Lower lobe of right lung (tissue), 2 donors: ENCODE measurements around the gene UBQLN1. TPM values are rescaled to one million over a fixed set of nuclear protein-coding genes. Genes with fewer than 3 reads are reported as not detected.
"Not testable (repeated sequence)": the region's sequence is repeated elsewhere in the genome, so short reads cannot be mapped to it uniquely, and the experiment has no call there.

Source experiments
- ATAC-seq, 2 donors: fragments of 200-7000 bp; cut with Tn5 transposase; one replicate each; pipeline ENCODE4 v1.9.1; 2020 to 2022; ENCODE audit warnings: mild to moderate bottlenecking in 2 of 2, moderate library complexity in 2 of 2
- DNase-seq: peaks from one replicate; pipeline ENCODE4 v3.0.0-alpha.2; 2020
- H3K27ac ChIP-seq: fragments of 200-600 bp; one replicate; pipeline ENCODE4 v1.8.0; 2022
- H3K27me3 ChIP-seq: fragments of 200-600 bp; one replicate; pipeline ENCODE4 v1.8.0; 2022; ENCODE audit warnings: low read depth
- H3K36me3 ChIP-seq: fragments of 200-600 bp; one replicate; pipeline ENCODE4 v1.8.0; 2022; ENCODE audit warnings: mild to moderate bottlenecking
- H3K4me1 ChIP-seq: fragments of 200-600 bp; one replicate; pipeline ENCODE4 v1.8.0; 2022
- H3K4me3 ChIP-seq: fragments of 200-600 bp; one replicate; pipeline ENCODE4 v1.8.0; 2022; ENCODE audit warnings: mild to moderate bottlenecking
- H3K9me3 ChIP-seq: fragments of 200-600 bp; one replicate; pipeline ENCODE4 v1.8.0; 2022
- intact Hi-C: fragments of 100-400 bp; cut with DNase I; formaldehyde crosslinking; loops from one replicate; pipeline ENCODE4 v1.11.0; 2022
- total RNA-seq: library from RNA; stranded (reverse); fragmentation: NEBNext Ultra II Directional; extraction: Animal tissue kit (Norgen Biotek cat#: 25700); gene quantifications from one replicate; pipeline ENCODE4 v1.2.1, GENCODE V29; 2021
- TF ChIP-seq, protein P1 (sequence below): fragments of 200-600 bp; IDR thresholded peaks from one replicate; pipeline ENCODE4 v1.8.0; 2022; ENCODE audit warnings: antibody characterized with exemption, mild to moderate bottlenecking
- donor health status: DM: no; HTN: yes; CAD: no; lungs with severe emphysema.

UBQLN1 gene
- total RNA-seq, 1 donor from 2014 or later: 88.4 TPM

DNA sequence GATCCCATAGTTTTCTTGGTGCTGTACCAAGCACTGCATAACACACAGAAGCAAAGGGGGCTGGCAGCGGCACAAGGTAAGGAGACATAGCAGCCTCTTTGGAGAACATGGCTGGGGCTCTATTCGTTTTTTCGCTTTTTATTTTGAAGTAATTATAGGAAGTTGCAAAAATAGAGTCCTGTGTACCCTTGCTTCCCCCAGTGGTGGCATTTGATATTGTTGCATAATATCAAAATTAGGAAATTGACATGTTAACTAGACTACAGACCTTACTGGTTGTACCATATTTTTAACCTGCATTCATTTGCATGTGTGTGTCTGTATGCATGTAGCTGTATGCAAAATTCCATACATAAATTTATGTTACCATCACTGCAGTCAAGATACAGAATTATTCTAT is 6.6 kb upstream of the UBQLN1 start:
- no peaks in the 10 kb centered on the region for H3K4me1 ChIP-seq
- TF ChIP-seq, protein P1, sequence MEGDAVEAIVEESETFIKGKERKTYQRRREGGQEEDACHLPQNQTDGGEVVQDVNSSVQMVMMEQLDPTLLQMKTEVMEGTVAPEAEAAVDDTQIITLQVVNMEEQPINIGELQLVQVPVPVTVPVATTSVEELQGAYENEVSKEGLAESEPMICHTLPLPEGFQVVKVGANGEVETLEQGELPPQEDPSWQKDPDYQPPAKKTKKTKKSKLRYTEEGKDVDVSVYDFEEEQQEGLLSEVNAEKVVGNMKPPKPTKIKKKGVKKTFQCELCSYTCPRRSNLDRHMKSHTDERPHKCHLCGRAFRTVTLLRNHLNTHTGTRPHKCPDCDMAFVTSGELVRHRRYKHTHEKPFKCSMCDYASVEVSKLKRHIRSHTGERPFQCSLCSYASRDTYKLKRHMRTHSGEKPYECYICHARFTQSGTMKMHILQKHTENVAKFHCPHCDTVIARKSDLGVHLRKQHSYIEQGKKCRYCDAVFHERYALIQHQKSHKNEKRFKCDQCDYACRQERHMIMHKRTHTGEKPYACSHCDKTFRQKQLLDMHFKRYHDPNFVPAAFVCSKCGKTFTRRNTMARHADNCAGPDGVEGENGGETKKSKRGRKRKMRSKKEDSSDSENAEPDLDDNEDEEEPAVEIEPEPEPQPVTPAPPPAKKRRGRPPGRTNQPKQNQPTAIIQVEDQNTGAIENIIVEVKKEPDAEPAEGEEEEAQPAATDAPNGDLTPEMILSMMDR: peak; percentile 24
- intact Hi-C loops: no loop called here
- no peaks in the 10 kb centered on the region for H3K27me3 ChIP-seq
- DNase-seq (no peak), ATAC-seq (peak in 1 of 2 donors; percentile 36)
- no peaks in the 10 kb centered on the region for H3K9me3 ChIP-seq
- no peak overlapping the region for H3K4me3 ChIP-seq
- H3K27ac ChIP-seq: no peak overlapping the region
- no peaks in the 10 kb centered on the region for H3K36me3 ChIP-seq

DNA sequence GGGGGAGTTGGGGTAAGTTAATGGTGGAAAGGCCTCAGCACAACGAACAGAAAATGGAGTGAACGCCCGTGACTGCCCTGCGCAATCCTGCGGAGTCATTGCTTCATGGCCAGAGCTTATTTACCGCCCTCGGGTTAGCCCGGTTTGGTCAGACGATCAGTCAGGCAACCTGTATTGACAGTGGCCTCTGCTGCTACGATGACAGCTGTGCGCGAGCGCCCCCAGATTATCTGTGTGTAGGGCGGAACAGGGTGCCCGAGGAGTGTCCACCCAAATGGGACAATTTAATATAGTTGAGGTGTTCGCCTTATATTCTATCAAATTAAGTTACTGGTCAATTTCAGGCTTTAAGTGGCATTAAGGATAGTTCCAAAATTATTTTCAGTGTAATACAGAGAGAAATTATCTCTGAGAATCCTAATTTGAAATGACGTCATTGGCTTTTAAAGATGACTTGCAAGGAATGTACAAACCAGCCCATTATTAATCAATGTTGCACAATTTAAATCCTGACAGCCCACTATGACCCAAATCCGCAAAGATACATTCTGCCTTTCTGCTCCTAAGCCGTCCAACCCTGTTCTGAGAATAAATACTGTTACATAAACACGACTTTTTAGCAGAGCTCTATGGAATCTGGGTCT is 879 bp upstream of the UBQLN1 start:
- intact Hi-C loops: no loop called here
- Histone ChIP-seq H3K36me3 (no peaks in the 10 kb centered on the region), H3K27ac (peak overlapping the region; percentile 100), H3K4me3 (peak overlapping the region; percentile 98), H3K4me1 (peaks cover 24% of the 10 kb centered on the region), H3K9me3 (no peaks in the 10 kb centered on the region), H3K27me3 (no peaks in the 10 kb centered on the region)
- TF ChIP-seq, protein P1: peak; percentile 22
- DNase-seq: peak; percentile 91
- peak; percentile 69 to 81 for ATAC-seq

DNA sequence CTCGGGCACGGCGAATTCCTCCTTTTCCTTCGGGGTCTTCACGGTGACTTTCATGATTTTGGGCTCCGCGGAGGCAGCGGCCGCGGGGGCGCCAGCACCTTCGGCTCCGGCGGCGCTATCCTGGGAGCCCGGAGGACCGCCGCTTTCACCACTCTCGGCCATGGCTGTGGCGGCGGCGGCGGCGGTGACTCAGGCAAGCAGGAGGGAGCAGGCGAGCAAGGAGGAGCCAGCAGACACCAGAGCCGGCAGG is 315 bp downstream of the UBQLN1 start:
- no peaks in the 10 kb centered on the region for H3K36me3 ChIP-seq
- peak overlapping the region; percentile 100 for H3K27ac ChIP-seq
- DNase-seq: no peak
- intact Hi-C loops: no loop called here
- peaks cover 24% of the 10 kb centered on the region for H3K4me1 ChIP-seq
- ATAC-seq: peak; percentile 88 to 89
- no peaks in the 10 kb centered on the region for H3K27me3 ChIP-seq
- TF ChIP-seq, protein P1: no peak
- peak overlapping the region; percentile 98 for H3K4me3 ChIP-seq
- H3K9me3 ChIP-seq: no peaks in the 10 kb centered on the region

DNA sequence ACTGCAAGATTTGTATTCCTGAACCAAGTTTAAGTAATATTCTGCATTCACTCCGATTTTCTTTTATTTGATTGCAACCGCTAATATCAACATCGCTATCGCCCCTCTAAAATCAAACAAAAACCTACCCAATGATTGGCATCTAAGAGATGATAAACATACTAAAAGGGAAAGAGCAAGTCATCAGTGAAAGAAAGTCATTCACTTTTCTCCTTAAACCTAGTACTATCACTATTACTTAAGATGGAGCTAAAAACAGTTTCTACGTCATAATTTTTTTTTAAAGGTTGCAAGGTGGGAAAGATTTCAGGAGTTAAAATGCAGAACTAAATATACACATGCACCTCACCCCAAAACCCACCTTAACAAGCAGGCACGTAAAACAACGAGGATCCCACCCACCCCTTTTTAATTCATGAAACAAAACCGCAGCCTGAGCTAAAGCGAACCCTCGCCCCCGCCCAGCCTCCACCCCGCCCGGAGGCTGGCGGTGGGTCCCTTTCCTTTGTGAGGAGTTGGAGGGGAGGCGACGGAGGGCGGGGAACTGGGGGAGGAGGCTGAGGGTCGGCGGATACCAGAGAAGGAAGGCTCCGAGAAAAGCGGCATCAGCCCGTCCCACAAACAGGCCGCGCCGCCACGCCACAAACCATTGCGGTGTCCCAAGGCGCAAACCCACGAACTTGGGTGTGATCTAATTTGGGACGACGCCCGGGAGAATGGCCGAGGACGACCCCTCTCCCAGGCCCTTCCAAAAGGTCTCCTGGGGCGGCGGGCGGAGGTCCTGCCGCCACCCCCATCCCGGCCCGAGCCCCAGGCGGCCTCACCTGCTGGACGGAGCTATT is 861 bp downstream of the UBQLN1 start:
- Histone ChIP-seq H3K9me3 (no peaks in the 10 kb centered on the region), H3K4me1 (peaks cover 26% of the 10 kb centered on the region), H3K27ac (peak overlapping the region; percentile 100), H3K4me3 (peak overlapping the region; percentile 98), H3K27me3 (no peaks in the 10 kb centered on the region), H3K36me3 (no peaks in the 10 kb centered on the region)
- intact Hi-C loops: no loop called here
- TF ChIP-seq, protein P1: no peak
- DNase-seq: peak; percentile 63
- peak; percentile 14 to 27 for ATAC-seq

DNA sequence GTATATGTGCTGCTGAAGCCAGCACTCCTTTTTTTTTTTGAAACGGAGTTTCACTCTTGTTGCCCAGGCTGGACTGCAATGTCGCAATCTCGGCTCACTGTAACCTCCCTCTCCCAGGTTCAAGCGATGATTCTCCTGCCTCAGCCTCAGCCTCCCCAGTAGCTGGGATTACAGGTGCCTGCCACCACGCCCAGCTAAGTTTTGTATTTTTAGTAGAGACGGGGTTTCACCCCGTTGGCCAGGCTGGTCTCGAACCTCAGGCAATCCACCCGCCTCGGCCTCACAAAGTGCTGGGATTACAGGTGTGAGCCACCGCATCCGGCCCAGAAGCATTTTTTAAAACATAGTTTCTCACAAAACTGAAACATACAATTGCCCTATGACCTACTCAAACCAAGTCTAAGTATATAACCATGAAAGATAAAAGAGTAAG is 2.5 kb downstream of the UBQLN1 start:
- H3K36me3 ChIP-seq, H3K9me3 ChIP-seq, ATAC-seq, H3K27me3 ChIP-seq, H3K27ac ChIP-seq, intact Hi-C loops, DNase-seq: not testable (repeated sequence)
- Histone ChIP-seq H3K4me3 (peak overlapping the region; percentile 98), H3K4me1 (peaks cover 40% of the 10 kb centered on the region)

DNA sequence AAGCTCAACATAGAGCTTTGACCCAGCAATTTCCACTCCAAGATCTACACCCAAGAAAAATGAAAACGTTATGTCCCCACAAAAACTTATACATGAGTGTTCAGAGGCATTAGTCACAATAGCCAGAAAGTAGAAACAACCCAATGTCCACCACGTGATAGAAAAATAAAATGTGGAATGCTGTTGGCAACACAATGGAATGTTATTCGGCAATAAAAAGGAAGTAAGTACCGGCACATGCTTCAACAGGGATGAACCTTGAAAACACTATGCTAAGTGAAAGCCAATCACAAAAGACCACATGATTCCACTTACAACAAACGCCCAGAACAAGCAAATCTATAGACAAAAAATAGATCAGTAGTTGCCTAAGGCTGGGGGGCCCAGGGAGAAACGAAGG is 6.0 kb downstream of the UBQLN1 start:
- H3K27me3 ChIP-seq: no peaks in the 10 kb centered on the region
- H3K27ac ChIP-seq: no peak overlapping the region
- H3K4me1 ChIP-seq: peaks cover 40% of the 10 kb centered on the region
- TF ChIP-seq, protein P1: no peak
- no peaks in the 10 kb centered on the region for H3K9me3 ChIP-seq
- H3K4me3 ChIP-seq: no peak overlapping the region
- H3K36me3 ChIP-seq: no peaks in the 10 kb centered on the region
- peak in 1 of 2 donors; percentile 32 for ATAC-seq
- DNase-seq: no peak
- intact Hi-C loops: no loop called here
